Liver (tissue), 9 donors: ENCODE results near the gene RACGAP1. TPM values are rescaled to one million over a fixed set of nuclear protein-coding genes. Genes with fewer than 3 reads are reported as not detected.

Experiments
- DNase-seq: peaks from one replicate; pipeline ENCODE4 v3.0.0-alpha.2; 2017; ENCODE audit warnings: low spot score
- H3K27ac ChIP-seq, 2 donors: one replicate each; pipeline ENCODE4 v1.7.0; 2013; ENCODE audit warnings: inconsistent platforms in 2 of 2, low read length in 2 of 2, control low read depth in 1 of 2, low read depth in 1 of 2, mild to moderate bottlenecking in 1 of 2
- H3K27me3 ChIP-seq, 4 donors: one replicate each; pipeline versions ENCODE4 v1.6.1 to v1.7.0; 2013; ENCODE audit warnings: low read length in 3 of 4, inconsistent platforms in 1 of 4, mild to moderate bottlenecking in 1 of 4, moderate library complexity in 1 of 4; ENCODE audit not compliant: control insufficient read depth in 4 of 4, insufficient read depth in 4 of 4
- H3K36me3 ChIP-seq, 4 donors: one replicate each; pipeline versions ENCODE4 v1.6.1 to v1.7.0; 2013; ENCODE audit warnings: low read length in 3 of 4, mild to moderate bottlenecking in 3 of 4, low read depth in 1 of 4, moderate library complexity in 1 of 4; ENCODE audit not compliant: control insufficient read depth in 4 of 4, insufficient read depth in 3 of 4
- H3K4me1 ChIP-seq, 4 donors: one replicate each; pipeline versions ENCODE4 v1.6.1 to v1.7.0; 2013; ENCODE audit warnings: low read length in 3 of 4, mild to moderate bottlenecking in 3 of 4, moderate library complexity in 1 of 4; ENCODE audit not compliant: control insufficient read depth in 4 of 4, insufficient read depth in 4 of 4
- H3K4me3 ChIP-seq, 3 donors: one replicate each; pipeline versions ENCODE4 v1.6.1 to v1.7.0; 2013; ENCODE audit warnings: low read length in 3 of 3, control low read depth in 1 of 3, low read depth in 1 of 3, mild to moderate bottlenecking in 1 of 3
- H3K9ac ChIP-seq, 2 donors: one replicate each; pipeline ENCODE4 v1.7.0; 2013; ENCODE audit warnings: low read length in 2 of 2, mild to moderate bottlenecking in 2 of 2, moderate library complexity in 2 of 2, control low read depth in 1 of 2, low read depth in 1 of 2
- H3K9me3 ChIP-seq, 4 donors: one replicate each; pipeline versions ENCODE4 v1.6.1 to v1.7.0; 2013; ENCODE audit warnings: low read length in 3 of 4; ENCODE audit not compliant: control insufficient read depth in 4 of 4
- ATF3 ChIP-seq: IDR thresholded peaks from 2 replicates; pipeline ENCODE4 v1.6.1; 2016; ENCODE audit warnings: antibody characterized with exemption
- CTCF ChIP-seq: fragments of 150-350 bp; IDR thresholded peaks from 2 replicates; pipeline ENCODE4 v1.5.1; 2017; ENCODE audit warnings: improper control_type of control experiment, low read depth, low read length; ENCODE audit not compliant: missing input control
- EGR1 ChIP-seq, 2 donors: IDR thresholded peaks; 2 replicates each; pipeline ENCODE4 v1.6.1; 2016 to 2018; ENCODE audit warnings: antibody characterized with exemption in 2 of 2, low read depth in 2 of 2
- FOXA1 ChIP-seq: IDR thresholded peaks from 2 replicates; pipeline ENCODE4 v1.6.1; 2016; ENCODE audit warnings: antibody characterized with exemption
- FOXA2 ChIP-seq: IDR thresholded peaks from 2 replicates; pipeline ENCODE4 v1.6.1; 2016; ENCODE audit warnings: antibody characterized with exemption
- GABPA ChIP-seq, 2 donors: IDR thresholded peaks in 1 of 2; conservative IDR thresholded peaks in 1 of 2; 2 replicates each; pipeline ENCODE4 v1.6.1; 2016; ENCODE audit warnings: antibody characterized with exemption in 2 of 2, mild to moderate bottlenecking in 1 of 2, moderate library complexity in 1 of 2
- HNF4A ChIP-seq, 2 donors: conservative IDR thresholded peaks; 2 replicates each; pipeline ENCODE4 v1.6.1; 2016; ENCODE audit warnings: antibody characterized with exemption in 2 of 2, mild to moderate bottlenecking in 2 of 2
- HNF4G ChIP-seq: IDR thresholded peaks from 2 replicates; pipeline ENCODE4 v1.6.1; 2016; ENCODE audit warnings: antibody characterized with exemption
- MAX ChIP-seq: IDR thresholded peaks from 2 replicates; pipeline ENCODE4 v1.6.1; 2016; ENCODE audit warnings: antibody characterized with exemption
- NR2F2 ChIP-seq: IDR thresholded peaks from 2 replicates; pipeline ENCODE4 v1.6.1; 2016; ENCODE audit warnings: antibody characterized with exemption
- RAD21 ChIP-seq, 2 donors: IDR thresholded peaks; 2 replicates each; pipeline ENCODE4 v1.6.1; 2016; ENCODE audit warnings: antibody characterized with exemption in 2 of 2, mild to moderate bottlenecking in 2 of 2
- REST ChIP-seq: IDR thresholded peaks from 2 replicates; pipeline ENCODE4 v1.6.1; 2016; ENCODE audit warnings: antibody characterized with exemption, mild to moderate bottlenecking
- RXRA ChIP-seq, 2 donors: IDR thresholded peaks; 2 replicates each; pipeline ENCODE4 v1.6.1; 2017 to 2018; ENCODE audit warnings: antibody characterized with exemption in 2 of 2, mild to moderate bottlenecking in 1 of 2
- TAF1 ChIP-seq: conservative IDR thresholded peaks from 2 replicates; pipeline ENCODE4 v1.6.1; 2016; ENCODE audit warnings: antibody characterized with exemption, mild to moderate bottlenecking
- ZBTB33 ChIP-seq: IDR thresholded peaks from 2 replicates; pipeline ENCODE4 v1.6.1; 2016; ENCODE audit warnings: antibody characterized with exemption
- whole genome bisulfite sequencing: extraction: QIAGEN DNeasy Blood & Tissue Kit; methylation state at CpG from one replicate; pipeline ENCODE4 v1.1.7; 2013; 5-methylcytosine and 5-hydroxymethylcytosine counted together
- polyA plus RNA-seq, 2 donors: library from polyadenylated mRNA; stranded (reverse) in 1 of 2; unstranded in 1 of 2; fragments of 200-250 nt in 1 of 2; fragments of >200 nt in 1 of 2; fragmentation: Nextera tagmentation in 1 of 2; extraction: Ambion mirVana in 1 of 2; gene quantifications; one replicate each; pipeline versions ENCODE4 v1.2.1 to v1.2.3, GENCODE V29; 2013 to 2015
- total RNA-seq, 2 donors: library from RNA; depleted of rRNA; stranded (reverse); fragments of >200 nt; gene quantifications; one replicate each; pipeline ENCODE4 v1.2.3, GENCODE V29; 2014
- donor health status: healthy.
- donor health status: healthy.
- donor health status: healthy.
- donor health status: healthy.
- donor health status: healthy.

Gene RACGAP1
- total and polyA plus RNA-seq, 4 donors, result 1.0 to 38.3 (median 2.9) TPM

- no peak for TF ChIP-seq ATF3
- TF ChIP-seq TAF1, result no peak
- TF ChIP-seq FOXA2, result no peak
- TF ChIP-seq HNF4G, result no peak
- TF ChIP-seq NR2F2, result no peak
- no peak for TF ChIP-seq CTCF
- no peak for TF ChIP-seq HNF4A (conservative IDR thresholded peaks at IDR 0.05)
- TF ChIP-seq FOXA1, result no peak
These were observed 6.3 kb downstream of the RACGAP1 start (continued) for GRCh38 chr12:50018968-50019367.

GRCh38 chr12:50018154-50018553, 7.1 kb downstream of the RACGAP1 start:
- WGBS, result 90% methylated on average over 3 of the region's 3 CpGs
- no peaks in the 10 kb centered on the region for H3K36me3 ChIP-seq
- no peak overlapping the region for H3K4me3 ChIP-seq
- H3K4me1 ChIP-seq, result peaks cover 0 to 6% (median 3%) of the 10 kb centered on the region in 4 donors
- H3K27me3 ChIP-seq, result no peaks in the 10 kb centered on the region
- no peak for TF ChIP-seq NR2F2
- no peak for TF ChIP-seq HNF4G
- TF ChIP-seq REST, result no peak
- TF ChIP-seq ZBTB33, result no peak
- no peak for TF ChIP-seq TAF1
- TF ChIP-seq FOXA1, result no peak
- TF ChIP-seq GABPA (IDR thresholded peaks at IDR 0.05 in 1 of 2, conservative IDR thresholded peaks at IDR 0.05 in 1 of 2), result no peak
- no peaks in the 10 kb centered on the region for H3K9me3 ChIP-seq
- no peak overlapping the region for H3K9ac ChIP-seq
- no peak overlapping the region for H3K27ac ChIP-seq
- no peak for DNase-seq

GRCh38 chr12:50017641-50018040, 7.7 kb downstream of the RACGAP1 start:
- no peak overlapping the region for H3K9ac ChIP-seq
- no peak for DNase-seq
- H3K4me3 ChIP-seq, result no peak overlapping the region
- 58% methylated on average over 6 of the region's 6 CpGs for WGBS
- H3K27ac ChIP-seq, result no peak overlapping the region
- no peaks in the 10 kb centered on the region for H3K27me3 ChIP-seq
- H3K4me1 ChIP-seq, result peaks cover 0 to 6% (median 3%) of the 10 kb centered on the region in 4 donors
- H3K9me3 ChIP-seq, result no peaks in the 10 kb centered on the region
- H3K36me3 ChIP-seq, result no peaks in the 10 kb centered on the region
- TF ChIP-seq RAD21 (IDR thresholded peaks at IDR 0.05) (no peak), MAX (no peak), CTCF (no peak), REST (no peak), ATF3 (no peak), RXRA (IDR thresholded peaks at IDR 0.05) (no peak), EGR1 (IDR thresholded peaks at IDR 0.05; ENCODE audit: low read depth in 2 of 2) (no peak), GABPA (IDR thresholded peaks at IDR 0.05 in 1 of 2, conservative IDR thresholded peaks at IDR 0.05 in 1 of 2) (no peak)
